ENCODE results near the gene LRRIQ3. TPM values are rescaled to one million over a fixed set of nuclear protein-coding genes. Genes with fewer than 3 reads are reported as not detected.

LRRIQ3 gene
- total RNA-seq, 4 donors from 2014 or later, result 0.63 to 1.6 (median 1.1) TPM

- ATAC-seq (ENCODE audit: low FRiP score) (no peak), DNase-seq (ENCODE audit: low spot score) (no peak)
- TF ChIP-seq CTCF (IDR thresholded peaks at IDR 0.05), result no peak
These were observed 84.6 kb downstream of the LRRIQ3 start for GRCh38 chr1:74113333-74113732.

DNA sequence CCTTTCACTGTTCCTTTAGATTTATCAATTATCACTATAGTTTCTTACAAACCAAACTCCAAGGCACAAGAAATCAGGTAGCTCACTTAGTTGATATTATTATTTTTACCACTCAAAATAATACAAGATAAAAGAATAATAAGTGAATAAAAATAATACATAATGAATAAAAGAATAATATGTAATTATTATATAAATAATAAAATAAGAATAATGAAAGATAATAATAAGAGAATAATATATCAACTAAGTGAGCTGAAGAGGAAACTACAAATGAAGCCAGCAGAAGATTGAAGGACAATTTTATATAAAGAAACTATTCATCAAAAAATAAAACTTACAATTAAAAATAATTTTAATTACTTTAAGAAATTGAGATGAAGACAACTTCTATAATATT is 90.6 kb downstream of the LRRIQ3 start:
- no peak for ATAC-seq (ENCODE audit: low FRiP score)
- TF ChIP-seq CTCF (IDR thresholded peaks at IDR 0.05), result no peak
- DNase-seq (ENCODE audit: low spot score), result no peak

DNA sequence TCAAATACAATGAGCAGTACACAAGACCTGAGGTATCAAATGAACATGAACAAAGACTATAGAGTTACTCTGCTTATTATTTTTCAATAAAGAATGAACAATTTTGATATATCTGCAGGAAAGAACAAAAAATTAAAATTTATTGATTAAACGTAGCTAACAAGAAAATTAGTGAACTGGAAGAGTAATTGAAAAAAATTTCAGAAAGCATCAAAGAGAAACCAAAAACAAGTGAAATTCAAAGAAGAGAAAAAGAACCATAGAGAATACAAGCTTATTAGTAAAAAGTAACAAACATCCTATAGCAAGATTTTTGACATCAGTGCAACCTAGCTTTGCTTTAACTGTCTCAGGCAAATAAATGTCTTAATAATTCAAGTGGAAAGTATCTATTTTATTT is 106.6 kb downstream of the LRRIQ3 start:
- DNase-seq (ENCODE audit: low spot score), result no peak
- no peak for TF ChIP-seq CTCF (IDR thresholded peaks at IDR 0.05)
- no peak for ATAC-seq (ENCODE audit: low FRiP score)

DNA sequence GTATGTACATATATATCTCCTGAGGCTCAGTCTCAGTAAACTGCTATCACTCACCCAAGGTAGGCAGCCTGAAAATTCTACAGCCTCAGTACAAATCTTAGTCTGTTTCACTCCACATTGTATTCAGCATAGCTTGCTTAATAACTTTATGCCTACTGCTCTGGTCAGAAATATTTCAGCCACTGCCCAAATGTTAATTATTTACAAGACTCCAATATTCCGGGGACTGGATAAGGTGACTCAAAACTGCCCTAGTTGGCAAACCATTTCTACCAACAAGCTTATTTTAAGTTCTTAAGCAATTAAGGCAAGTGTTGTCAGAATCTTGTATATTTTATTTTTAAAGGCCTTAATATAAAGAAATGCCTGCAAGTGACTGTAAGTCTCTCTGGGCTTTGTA is 114.8 kb downstream of the LRRIQ3 start:
- TF ChIP-seq CTCF (IDR thresholded peaks at IDR 0.05), result no peak
- no peak for ATAC-seq (ENCODE audit: low FRiP score)

DNA sequence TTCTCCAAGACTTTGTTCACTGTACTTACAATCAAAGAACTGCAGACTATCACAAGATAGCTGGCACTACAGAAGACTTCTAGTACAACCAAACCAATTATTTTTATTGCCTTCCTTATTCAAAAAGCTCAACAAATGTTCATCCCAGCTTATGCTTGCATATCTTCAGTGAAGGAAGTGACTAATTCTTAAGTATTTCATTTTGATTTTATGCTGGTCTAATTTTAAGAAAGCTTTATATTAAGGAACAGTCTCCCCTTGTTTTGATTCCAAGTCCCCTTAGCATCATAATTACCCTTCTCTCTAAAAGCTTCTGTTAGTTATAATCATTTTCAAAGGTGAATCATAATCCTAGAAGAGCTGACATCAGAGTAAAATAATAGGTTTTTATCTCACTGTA is 132.9 kb downstream of the LRRIQ3 start:
- ATAC-seq (ENCODE audit: low FRiP score) (no peak), DNase-seq (ENCODE audit: low spot score) (no peak)
- TF ChIP-seq CTCF (IDR thresholded peaks at IDR 0.05), result no peak

More for the DNA sequence above, 114.8 kb downstream of the LRRIQ3 start:
- no peak for DNase-seq (ENCODE audit: low spot score)

DNA sequence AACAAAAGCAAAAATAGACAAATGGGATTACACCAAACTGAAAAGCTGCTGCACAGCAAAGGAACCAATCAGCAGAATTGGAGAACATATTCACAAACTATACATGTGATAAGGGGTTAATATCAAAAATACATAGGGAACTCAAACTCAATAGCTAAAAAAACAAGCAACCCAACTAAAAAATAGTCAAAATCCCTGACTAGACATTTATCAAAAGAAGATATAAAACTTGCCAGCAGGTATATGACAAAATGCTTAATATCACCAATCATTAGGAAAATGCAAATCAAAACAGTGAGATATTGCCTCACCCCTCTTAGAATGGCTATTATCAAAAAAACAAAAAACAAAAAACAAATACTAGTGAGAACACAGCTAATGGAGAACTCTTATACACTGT is 140.3 kb downstream of the LRRIQ3 start:
- no peak for DNase-seq (ENCODE audit: low spot score)
- no peak for ATAC-seq (ENCODE audit: low FRiP score)
- TF ChIP-seq CTCF (IDR thresholded peaks at IDR 0.05), result no peak

DNA sequence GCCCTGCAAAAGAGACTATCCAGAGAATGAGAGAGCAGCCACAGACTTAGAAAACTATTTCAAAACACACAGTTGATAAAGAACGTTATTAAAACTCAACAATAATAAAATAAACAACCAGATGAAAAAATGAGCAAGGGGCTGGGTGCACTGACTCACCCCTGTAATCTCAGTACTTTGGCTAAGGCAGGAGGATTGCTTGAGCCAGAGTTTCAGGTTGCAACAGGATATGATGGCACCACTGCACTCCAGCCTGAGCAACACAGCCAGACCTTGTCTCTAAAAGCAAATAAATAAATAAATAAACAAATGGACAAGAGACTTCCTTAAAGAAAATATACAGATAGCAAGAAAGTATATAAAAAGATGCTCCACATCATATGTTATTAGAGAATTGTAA is 144.6 kb downstream of the LRRIQ3 start:
- DNase-seq (ENCODE audit: low spot score), result no peak
- no peak for TF ChIP-seq CTCF (IDR thresholded peaks at IDR 0.05)
- no peak for ATAC-seq (ENCODE audit: low FRiP score)

All from omental fat pad (tissue), 4 donors.